ENCODE data around the gene DNAJB4. TPM values are rescaled to one million over a fixed set of nuclear protein-coding genes. Genes with fewer than 3 reads are reported as not detected.
"Not testable (repeated sequence)": the region's sequence is repeated elsewhere in the genome, so short reads cannot be mapped to it uniquely, and the experiment has no call there.

DNAJB4 gene
- total RNA-seq, 4 donors from 2014 or later = 44.5 to 57.2 (median 50.8) TPM

GRCh38 chr1:78011050-78011449 lies 6.3 kb downstream of the DNAJB4 start:
- H3K9me3 ChIP-seq = no peaks in the 10 kb centered on the region
- TF ChIP-seq POLR2A (IDR thresholded peaks at IDR 0.05) = no peak
- no peak for TF ChIP-seq CTCF (IDR thresholded peaks at IDR 0.05)
- DNase-seq = no peak
- peaks cover 12 to 28% of the 10 kb centered on the region in 2 donors for H3K4me1 ChIP-seq
- no peak overlapping the region for H3K4me3 ChIP-seq (replicated peaks in 1 of 3)
- H3K27me3 ChIP-seq = no peaks in the 10 kb centered on the region
- H3K27ac ChIP-seq = no peak overlapping the region
- WGBS, 2 donors = 90 to 93% methylated on average over 2 of the region's 2 CpGs
- intact Hi-C loops (cut with DNase I) = loop anchor here (10.0 kb wide), 1 partner anchor 104 kb away; no protein-coding TSS in a partner anchor
- peaks cover 8 to 11% of the 10 kb centered on the region in 2 donors for H3K36me3 ChIP-seq

- H3K4me1 ChIP-seq = peaks cover 0 to 10% of the 10 kb centered on the region in 2 donors
- peaks cover 8 to 11% of the 10 kb centered on the region in 2 donors for H3K36me3 ChIP-seq
- H3K27ac ChIP-seq = no peak overlapping the region
- TF ChIP-seq CTCF (IDR thresholded peaks at IDR 0.05) = no peak
- TF ChIP-seq POLR2A (IDR thresholded peaks at IDR 0.05) = no peak
- H3K9me3 ChIP-seq = no peaks in the 10 kb centered on the region
- no peak overlapping the region for H3K4me3 ChIP-seq (replicated peaks in 1 of 3)
- no peaks in the 10 kb centered on the region for H3K27me3 ChIP-seq
- DNase-seq = no peak
- intact Hi-C loops (cut with DNase I) = loop anchor here (10.0 kb wide), 1 partner anchor 100 kb away; no protein-coding TSS in a partner anchor
Measured at GRCh38 chr1:78015148-78015547, 10.4 kb downstream of the DNAJB4 start.

- no peak overlapping the region for H3K4me3 ChIP-seq (replicated peaks in 1 of 3)
- H3K9me3 ChIP-seq = no peaks in the 10 kb centered on the region
- no peak overlapping the region for H3K27ac ChIP-seq
- H3K36me3 ChIP-seq = peaks cover 3 to 8% of the 10 kb centered on the region in 2 donors
- 91 to 96% methylated on average over 1 of the region's 1 CpG for WGBS, 2 donors
- H3K4me1 ChIP-seq = no peaks in the 10 kb centered on the region
- TF ChIP-seq CTCF (IDR thresholded peaks at IDR 0.05) = no peak
- no peak for TF ChIP-seq POLR2A (IDR thresholded peaks at IDR 0.05)
- intact Hi-C loops (cut with DNase I) = loop anchor here (10.0 kb wide), 1 partner anchor 96 kb away; no protein-coding TSS in a partner anchor
- no peak for DNase-seq
- no peaks in the 10 kb centered on the region for H3K27me3 ChIP-seq
Measured at GRCh38 chr1:78019024-78019423, 14.3 kb downstream of the DNAJB4 start.

- H3K9me3 ChIP-seq; intact Hi-C loops (cut with DNase I); H3K4me3 ChIP-seq (replicated peaks in 1 of 3); DNase-seq; H3K27me3 ChIP-seq; H3K4me1 ChIP-seq; H3K27ac ChIP-seq; H3K36me3 ChIP-seq: not testable (repeated sequence)
- WGBS, 2 donors = 94 to 99% methylated on average over 4 of the region's 4 CpGs
Measured at GRCh38 chr1:78021134-78021533, 16.4 kb downstream of the DNAJB4 start.

GRCh38 chr1:78029793-78030192 lies 25.1 kb downstream of the DNAJB4 start:
- H3K4me3 ChIP-seq (replicated peaks in 1 of 3) = no peak overlapping the region
- TF ChIP-seq POLR2A (IDR thresholded peaks at IDR 0.05) (no peak), CTCF (IDR thresholded peaks at IDR 0.05) (no peak)
- intact Hi-C loops (cut with DNase I) = no loop called here
- no peaks in the 10 kb centered on the region for H3K9me3 ChIP-seq
- WGBS, 2 donors = 69 to 83% methylated on average over 4 of the region's 4 CpGs
- no peak overlapping the region for H3K27ac ChIP-seq
- DNase-seq = no peak
- H3K27me3 ChIP-seq = no peaks in the 10 kb centered on the region
- no peaks in the 10 kb centered on the region for H3K36me3 ChIP-seq
- H3K4me1 ChIP-seq = no peaks in the 10 kb centered on the region

Data from thyroid gland (tissue), 4 donors.